ENCODE measurements around the gene TEX19. TPM values are rescaled to one million over a fixed set of nuclear protein-coding genes. Genes with fewer than 3 reads are reported as not detected.
A peak's percentile ranks its signal among the peaks of the same experiment; 100 is the strongest.

The TEX19 gene
- total RNA-seq, 3 donors from 2014 or later = not detected

GRCh38 chr17:82384051-82384729 lies 25.1 kb downstream of the TEX19 start:
- TF ChIP-seq, protein P1, sequence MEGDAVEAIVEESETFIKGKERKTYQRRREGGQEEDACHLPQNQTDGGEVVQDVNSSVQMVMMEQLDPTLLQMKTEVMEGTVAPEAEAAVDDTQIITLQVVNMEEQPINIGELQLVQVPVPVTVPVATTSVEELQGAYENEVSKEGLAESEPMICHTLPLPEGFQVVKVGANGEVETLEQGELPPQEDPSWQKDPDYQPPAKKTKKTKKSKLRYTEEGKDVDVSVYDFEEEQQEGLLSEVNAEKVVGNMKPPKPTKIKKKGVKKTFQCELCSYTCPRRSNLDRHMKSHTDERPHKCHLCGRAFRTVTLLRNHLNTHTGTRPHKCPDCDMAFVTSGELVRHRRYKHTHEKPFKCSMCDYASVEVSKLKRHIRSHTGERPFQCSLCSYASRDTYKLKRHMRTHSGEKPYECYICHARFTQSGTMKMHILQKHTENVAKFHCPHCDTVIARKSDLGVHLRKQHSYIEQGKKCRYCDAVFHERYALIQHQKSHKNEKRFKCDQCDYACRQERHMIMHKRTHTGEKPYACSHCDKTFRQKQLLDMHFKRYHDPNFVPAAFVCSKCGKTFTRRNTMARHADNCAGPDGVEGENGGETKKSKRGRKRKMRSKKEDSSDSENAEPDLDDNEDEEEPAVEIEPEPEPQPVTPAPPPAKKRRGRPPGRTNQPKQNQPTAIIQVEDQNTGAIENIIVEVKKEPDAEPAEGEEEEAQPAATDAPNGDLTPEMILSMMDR (IDR thresholded peaks at IDR 0.05) = no peak
- DNase-seq (peak in 1 of 3 donors; percentile 27), ATAC-seq (no peak)
- H3K9me3 ChIP-seq = no peaks in the 10 kb centered on the region
- intact Hi-C loops (cut with DNase I, micrococcal nuclease) = no loop called here
- no peak overlapping the region for H3K4me3 ChIP-seq
- no peaks in the 10 kb centered on the region for H3K36me3 ChIP-seq (ENCODE audit: low read depth)
- H3K4me1 ChIP-seq (ENCODE audit: low read depth) = peaks cover 5% of the 10 kb centered on the region

- H3K9me3 ChIP-seq = no peaks in the 10 kb centered on the region
- intact Hi-C loops (cut with DNase I, micrococcal nuclease) = no loop called here
Measured at GRCh38 chr17:82384730-82385481, 25.9 kb downstream of the TEX19 start.

DNA sequence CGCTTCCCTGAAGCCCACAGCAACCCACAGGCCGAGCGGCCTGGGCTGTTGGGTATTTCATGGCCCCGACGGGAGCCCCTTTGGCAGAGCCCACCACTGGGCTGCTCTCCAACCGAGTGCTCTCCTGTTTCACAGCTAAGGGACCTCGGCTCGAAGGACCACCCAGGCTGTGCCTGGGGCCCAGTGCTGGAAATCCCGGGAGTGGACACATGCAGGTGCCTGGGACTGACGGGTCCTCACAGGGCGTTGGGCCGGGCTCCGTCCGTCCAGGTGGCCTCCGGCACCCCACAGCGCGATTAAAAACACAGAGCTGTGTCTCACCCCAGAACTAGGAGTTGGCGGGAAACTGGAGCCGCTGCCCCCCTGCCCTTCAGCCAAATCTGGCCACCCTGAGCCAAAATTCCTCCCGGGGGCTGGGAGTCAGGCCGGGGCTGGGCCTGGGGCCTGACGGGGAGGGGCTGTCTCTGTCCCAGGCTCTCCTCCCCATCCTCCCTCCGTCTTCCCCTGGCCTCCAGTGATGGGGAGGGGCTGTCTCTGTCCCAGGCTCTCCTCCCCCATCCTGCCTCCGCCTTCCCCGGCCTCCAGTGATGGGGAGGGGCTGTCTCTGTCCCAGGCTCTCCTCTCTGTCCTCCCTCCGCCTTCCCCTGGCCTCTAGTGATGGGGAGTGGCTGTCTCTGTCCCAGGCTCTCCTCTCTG lies 26.7 kb downstream of the TEX19 start:
- ATAC-seq (no peak), DNase-seq (peak in 1 of 3 donors; percentile 34)
- Histone ChIP-seq H3K4me1 (ENCODE audit: low read depth) (peaks cover 5% of the 10 kb centered on the region), H3K9me3 (no peaks in the 10 kb centered on the region), H3K4me3 (no peak overlapping the region), H3K36me3 (ENCODE audit: low read depth) (no peaks in the 10 kb centered on the region)
- TF ChIP-seq, protein P1 (IDR thresholded peaks at IDR 0.05) = no peak
- intact Hi-C loops (cut with DNase I, micrococcal nuclease) = no loop called here

More at GRCh38 chr17:82384730-82385481, 25.9 kb downstream of the TEX19 start:
- ATAC-seq (peak; percentile 83), DNase-seq (peak; percentile 54 to 63 (median 56))
- H3K4me1 ChIP-seq (ENCODE audit: low read depth) = peaks cover 5% of the 10 kb centered on the region
- no peak overlapping the region for H3K4me3 ChIP-seq
- TF ChIP-seq, protein P1 (IDR thresholded peaks at IDR 0.05) = no peak
- H3K36me3 ChIP-seq (ENCODE audit: low read depth) = no peaks in the 10 kb centered on the region

DNA sequence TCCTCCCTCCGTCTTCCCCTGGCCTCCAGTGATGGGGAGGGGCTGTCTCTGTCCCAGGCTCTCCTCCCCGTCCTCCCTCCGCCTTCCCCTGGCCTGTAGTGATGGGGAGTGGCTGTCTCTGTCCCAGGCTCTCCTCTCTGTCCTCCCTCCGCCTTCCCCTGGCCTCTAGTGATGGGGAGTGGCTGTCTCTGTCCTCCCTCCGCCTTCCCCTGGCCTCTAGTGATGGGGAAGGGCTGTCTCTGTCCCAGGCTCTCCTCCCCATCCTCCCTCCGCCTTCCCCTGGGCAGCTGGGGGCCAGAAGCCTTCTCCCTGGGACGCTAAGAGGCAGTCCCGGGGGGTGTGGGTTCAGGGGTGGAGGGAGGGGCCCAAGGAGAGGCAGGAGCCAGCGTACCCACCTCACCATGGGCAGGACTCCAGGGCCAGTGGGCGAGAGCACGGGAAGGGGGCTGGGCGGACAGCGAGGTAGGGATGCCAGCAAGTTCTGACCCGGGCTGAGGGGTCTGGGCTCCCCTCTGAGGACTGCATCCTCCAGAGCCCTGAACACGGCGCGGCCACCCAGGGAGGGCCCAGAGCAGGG lies 27.3 kb downstream of the TEX19 start:
- DNase-seq (no peak), ATAC-seq (no peak)
- Histone ChIP-seq H3K9me3 (no peaks in the 10 kb centered on the region), H3K36me3 (ENCODE audit: low read depth) (no peaks in the 10 kb centered on the region), H3K4me1 (ENCODE audit: low read depth) (peaks cover 5% of the 10 kb centered on the region), H3K4me3 (no peak overlapping the region)
- intact Hi-C loops (cut with DNase I, micrococcal nuclease) = no loop called here
- TF ChIP-seq, protein P1 (IDR thresholded peaks at IDR 0.05) = no peak

DNA sequence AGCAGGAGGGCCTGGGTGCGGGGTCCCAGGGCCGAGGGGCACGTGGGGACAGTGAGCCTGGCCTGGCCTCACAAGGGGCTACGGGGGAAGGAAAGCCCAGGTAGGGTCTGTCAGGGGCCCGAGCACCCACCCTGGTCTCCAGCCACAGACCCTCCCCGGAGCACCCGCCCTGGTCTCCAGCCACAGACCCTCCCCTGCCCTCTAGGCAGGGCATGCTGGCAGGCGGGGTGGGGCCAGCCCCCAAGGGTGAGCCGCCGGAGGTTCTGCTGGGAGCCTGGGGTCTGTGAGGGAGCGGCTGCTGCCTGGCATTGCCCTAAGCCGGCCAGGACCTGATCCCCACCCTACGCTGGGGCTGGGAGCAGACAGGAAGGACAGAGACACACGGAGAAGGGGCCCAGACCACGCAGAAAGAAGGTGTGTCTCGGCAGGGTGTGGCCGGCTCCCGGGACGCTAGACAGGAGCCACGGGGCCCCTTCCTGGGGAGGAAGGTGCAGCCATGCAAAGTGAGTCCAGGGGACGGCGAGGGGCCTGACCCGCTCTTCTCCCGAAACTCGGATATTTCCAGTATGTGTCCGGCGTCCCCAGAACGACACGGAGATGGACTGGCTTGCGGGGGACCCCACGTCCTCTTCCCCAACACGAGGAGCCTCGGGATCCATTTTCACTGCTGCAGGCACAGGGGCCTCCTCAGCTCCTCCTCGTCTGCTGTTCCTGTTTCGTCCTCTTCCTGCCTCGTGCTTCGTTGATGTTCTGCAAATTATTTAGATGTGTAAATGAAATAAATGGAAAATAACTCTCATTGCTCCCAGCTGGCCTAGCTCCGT lies 28.0 kb downstream of the TEX19 start:
- TF ChIP-seq, protein P1 (IDR thresholded peaks at IDR 0.05) = no peak
- H3K9me3 ChIP-seq = no peaks in the 10 kb centered on the region
- no peaks in the 10 kb centered on the region for H3K36me3 ChIP-seq (ENCODE audit: low read depth)
- no peak for DNase-seq
- intact Hi-C loops (cut with DNase I, micrococcal nuclease) = no loop called here
- H3K4me1 ChIP-seq (ENCODE audit: low read depth) = peaks cover 5% of the 10 kb centered on the region
- H3K4me3 ChIP-seq = no peak overlapping the region
- ATAC-seq = peak; percentile 12
